Uterus (tissue), 4 donors: ENCODE data around the gene CTIF. TPM values are rescaled to one million over a fixed set of nuclear protein-coding genes. Genes with fewer than 3 reads are reported as not detected.

Experiments used
- DNase-seq, 2 donors: peaks; one replicate each; pipeline ENCODE4 v3.0.0-alpha.2; 2019 to 2020
- H3K27ac ChIP-seq, 2 donors: fragments of 200-600 bp; sonication (generic); 1 replicate in 1 of 2; 2 replicates in 1 of 2; pipeline ENCODE4 v1.5.1; 2016 to 2018
- H3K27me3 ChIP-seq, 2 donors: fragments of 200-600 bp; sonication (generic); one replicate each; pipeline ENCODE4 v1.5.1; 2018 to 2019; ENCODE audit warnings: control low read depth in 1 of 2
- H3K36me3 ChIP-seq, 2 donors: fragments of 200-600 bp; sonication (generic); one replicate each; pipeline ENCODE4 v1.5.1; 2019; ENCODE audit warnings: control low read depth in 1 of 2
- H3K4me1 ChIP-seq, 2 donors: fragments of 200-600 bp; sonication (generic); one replicate each; pipeline ENCODE4 v1.5.1; 2018 to 2019; ENCODE audit warnings: control low read depth in 1 of 2
- H3K4me3 ChIP-seq, 2 donors: fragments of 200-600 bp; sonication (generic); 1 replicate in 1 of 2; 2 replicates in 1 of 2; pipeline ENCODE4 v1.5.1; 2018 to 2019; ENCODE audit warnings: mild to moderate bottlenecking in 1 of 2
- H3K9me3 ChIP-seq, 2 donors: fragments of 200-600 bp; sonication (generic); one replicate each; pipeline ENCODE4 v1.5.1; 2019; ENCODE audit warnings: control low read depth in 1 of 2
- POLR2A ChIP-seq, 2 donors: fragments of 450-650 bp; IDR thresholded peaks; one replicate each; pipeline ENCODE4 v1.6.1; 2016; ENCODE audit warnings: antibody characterized with exemption in 2 of 2, mild to moderate bottlenecking in 1 of 2, moderate library complexity in 1 of 2
- intact Hi-C: fragments of 100-400 bp; cut with DNase I; formaldehyde crosslinking; loops from one replicate; pipeline ENCODE4 v1.15.1; 2023; ENCODE audit warnings: low total_unique reads
- total RNA-seq, 4 donors: library from RNA; depleted of rRNA in 3 of 4; stranded (reverse); fragments of >200 nt in 3 of 4; gene quantifications; one replicate each; pipeline versions ENCODE4 v1.1.0 to v1.2.4, GENCODE V29; 2014 to 2023
- TF ChIP-seq, protein P1 (sequence below), 4 experiments: fragments of 200-600 bp in 2 of 4; fragments of 450-650 bp in 2 of 4; sonication (generic) in 2 of 4; IDR thresholded peaks; one replicate each; pipeline ENCODE4 v1.5.1; 2016 to 2019; ENCODE audit warnings: antibody characterized with exemption in 4 of 4, mild to moderate bottlenecking in 2 of 4, moderate library complexity in 1 of 4
- donor health status: DM: yes; HTN: yes; CAD: no.

Gene CTIF
- total RNA-seq, 4 donors from 2014 or later: 11.3 to 94.3 (median 48.0) TPM

DNA sequence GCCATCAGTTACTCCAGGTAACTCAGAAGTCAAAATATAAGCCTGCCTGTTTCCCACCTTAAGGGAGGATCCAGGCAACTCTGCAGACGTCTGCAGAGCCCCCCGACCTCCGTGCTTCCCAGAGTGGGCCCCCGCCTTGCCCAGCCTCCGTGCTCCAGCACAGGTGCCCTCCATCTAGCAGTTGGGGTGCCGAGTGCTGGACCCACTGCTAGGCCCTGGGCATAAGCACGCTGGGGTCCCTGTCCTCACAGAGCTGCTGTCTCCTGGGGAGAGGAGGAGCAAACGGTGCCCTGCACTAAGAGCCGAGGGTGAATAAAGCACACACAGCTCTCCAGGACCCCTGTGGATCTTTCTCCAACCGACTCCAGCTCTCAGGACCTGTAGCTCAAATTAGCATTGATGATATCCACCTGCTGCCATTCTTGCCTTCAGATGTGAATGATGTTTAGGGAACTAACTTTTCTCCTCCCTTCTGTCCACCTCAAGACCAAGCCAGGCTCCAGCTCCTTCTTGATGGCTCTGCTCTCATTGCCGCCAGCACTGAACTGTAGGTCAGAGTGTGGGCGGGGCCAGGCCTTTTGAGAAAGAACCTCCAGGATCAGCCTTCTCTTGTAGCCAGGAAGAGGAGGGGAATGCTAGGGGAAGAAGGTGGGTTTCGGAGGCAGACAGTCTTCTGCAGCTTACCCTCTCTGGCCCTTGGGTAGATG is 290.8 kb downstream of the CTIF start:
- peaks cover 2 to 23% of the 10 kb centered on the region in 2 donors for H3K4me1 ChIP-seq
- peak overlapping the region; percentile 76 to 77 for H3K27ac ChIP-seq
- H3K27me3 ChIP-seq: no peaks in the 10 kb centered on the region
- intact Hi-C loops: no loop called here
- H3K4me3 ChIP-seq: no peak overlapping the region
- H3K36me3 ChIP-seq: no peaks in the 10 kb centered on the region
- TF ChIP-seq, protein P1, sequence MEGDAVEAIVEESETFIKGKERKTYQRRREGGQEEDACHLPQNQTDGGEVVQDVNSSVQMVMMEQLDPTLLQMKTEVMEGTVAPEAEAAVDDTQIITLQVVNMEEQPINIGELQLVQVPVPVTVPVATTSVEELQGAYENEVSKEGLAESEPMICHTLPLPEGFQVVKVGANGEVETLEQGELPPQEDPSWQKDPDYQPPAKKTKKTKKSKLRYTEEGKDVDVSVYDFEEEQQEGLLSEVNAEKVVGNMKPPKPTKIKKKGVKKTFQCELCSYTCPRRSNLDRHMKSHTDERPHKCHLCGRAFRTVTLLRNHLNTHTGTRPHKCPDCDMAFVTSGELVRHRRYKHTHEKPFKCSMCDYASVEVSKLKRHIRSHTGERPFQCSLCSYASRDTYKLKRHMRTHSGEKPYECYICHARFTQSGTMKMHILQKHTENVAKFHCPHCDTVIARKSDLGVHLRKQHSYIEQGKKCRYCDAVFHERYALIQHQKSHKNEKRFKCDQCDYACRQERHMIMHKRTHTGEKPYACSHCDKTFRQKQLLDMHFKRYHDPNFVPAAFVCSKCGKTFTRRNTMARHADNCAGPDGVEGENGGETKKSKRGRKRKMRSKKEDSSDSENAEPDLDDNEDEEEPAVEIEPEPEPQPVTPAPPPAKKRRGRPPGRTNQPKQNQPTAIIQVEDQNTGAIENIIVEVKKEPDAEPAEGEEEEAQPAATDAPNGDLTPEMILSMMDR (IDR thresholded peaks at IDR 0.05): no peak
- TF ChIP-seq POLR2A (IDR thresholded peaks at IDR 0.05): no peak
- peak; percentile 18 to 29 for DNase-seq
- no peaks in the 10 kb centered on the region for H3K9me3 ChIP-seq

GRCh38 chr18:48831113-48831759 is 292.4 kb downstream of the CTIF start:
- H3K27ac ChIP-seq: no peak overlapping the region
- H3K4me3 ChIP-seq: no peak overlapping the region
- peak; percentile 2 to 10 for DNase-seq
- TF ChIP-seq POLR2A (IDR thresholded peaks at IDR 0.05): no peak
- TF ChIP-seq, protein P1 (IDR thresholded peaks at IDR 0.05): no peak
- no peaks in the 10 kb centered on the region for H3K36me3 ChIP-seq
- no peaks in the 10 kb centered on the region for H3K27me3 ChIP-seq
- H3K4me1 ChIP-seq: peaks cover 2 to 27% of the 10 kb centered on the region in 2 donors
- no peaks in the 10 kb centered on the region for H3K9me3 ChIP-seq
- intact Hi-C loops: no loop called here

GRCh38 chr18:48831802-48832201 is 293.0 kb downstream of the CTIF start:
- intact Hi-C loops: no loop called here
- no peak for TF ChIP-seq POLR2A (IDR thresholded peaks at IDR 0.05)
- Histone ChIP-seq H3K4me3 (no peak overlapping the region), H3K9me3 (no peaks in the 10 kb centered on the region), H3K4me1 (peaks cover 2 to 26% of the 10 kb centered on the region in 2 donors), H3K27me3 (no peaks in the 10 kb centered on the region), H3K27ac (no peak overlapping the region), H3K36me3 (no peaks in the 10 kb centered on the region)
- no peak for DNase-seq

- TF ChIP-seq, protein P1 (IDR thresholded peaks at IDR 0.05): no peak
- no peak for TF ChIP-seq POLR2A (IDR thresholded peaks at IDR 0.05)
- intact Hi-C loops: no loop called here
- Histone ChIP-seq H3K9me3 (no peaks in the 10 kb centered on the region), H3K27ac (no peak overlapping the region), H3K4me3 (no peak overlapping the region), H3K4me1 (peaks cover 2 to 21% of the 10 kb centered on the region in 2 donors), H3K36me3 (no peaks in the 10 kb centered on the region), H3K27me3 (no peaks in the 10 kb centered on the region)
- peak; percentile 21 to 30 for DNase-seq
These were observed 294.3 kb downstream of the CTIF start for GRCh38 chr18:48832938-48833700.

GRCh38 chr18:48833701-48834412 is 295.0 kb downstream of the CTIF start:
- no peak overlapping the region for H3K4me3 ChIP-seq
- H3K36me3 ChIP-seq: no peaks in the 10 kb centered on the region
- no peak overlapping the region for H3K27ac ChIP-seq
- no peaks in the 10 kb centered on the region for H3K9me3 ChIP-seq
- H3K27me3 ChIP-seq: no peaks in the 10 kb centered on the region
- no peak for TF ChIP-seq POLR2A (IDR thresholded peaks at IDR 0.05)
- TF ChIP-seq, protein P1 (IDR thresholded peaks at IDR 0.05): no peak
- peaks cover 2 to 15% of the 10 kb centered on the region in 2 donors for H3K4me1 ChIP-seq
- intact Hi-C loops: no loop called here
- DNase-seq: peak; percentile 14 to 15
